Gastrocnemius medialis (tissue), 4 donors: ENCODE measurements around the gene PAN2. TPM values are rescaled to one million over a fixed set of nuclear protein-coding genes. Genes with fewer than 3 reads are reported as not detected.
A peak's percentile ranks its signal among the peaks of the same experiment; 100 is the strongest.
"Not testable (repeated sequence)": the region's sequence is repeated elsewhere in the genome, so short reads cannot be mapped to it uniquely, and the experiment has no call there.

Experiments
- ATAC-seq, 2 donors: fragments of 150-250 bp; one replicate each; pipeline ENCODE4 v1.9.1; 2016
- DNase-seq, 2 donors: peaks; one replicate each; pipeline ENCODE4 v3.0.0-alpha.2; 2019
- H3K27ac ChIP-seq, 4 donors: fragments of 200-600 bp; sonication (generic); 1 replicate in 1 of 4; 2 replicates in 3 of 4; pipeline ENCODE4 v1.5.1; 2016 to 2018; ENCODE audit warnings: mild to moderate bottlenecking in 2 of 4, moderate library complexity in 1 of 4
- H3K27me3 ChIP-seq, 3 donors: fragments of 200-600 bp; sonication (generic) in 2 of 3; 1 replicate in 1 of 3; 2 replicates in 2 of 3; pipeline versions ENCODE4 v1.5.1 to v1.6.0; 2016 to 2019; ENCODE audit warnings: mild to moderate bottlenecking in 1 of 3, moderate library complexity in 1 of 3
- H3K36me3 ChIP-seq, 2 donors: fragments of 200-600 bp; sonication (generic) in 1 of 2; one replicate each; pipeline ENCODE4 v1.5.1; 2017 to 2018
- H3K4me1 ChIP-seq, 2 donors: fragments of 200-600 bp; sonication (generic) in 1 of 2; one replicate each; pipeline ENCODE4 v1.5.1; 2016 to 2017; ENCODE audit warnings: mild to moderate bottlenecking in 2 of 2
- H3K4me3 ChIP-seq, 4 donors: fragments of 200-600 bp; sonication (generic) in 3 of 4; 1 replicate in 1 of 4; 2 replicates in 3 of 4; pipeline ENCODE4 v1.5.1; 2016 to 2019; ENCODE audit warnings: mild to moderate bottlenecking in 2 of 4
- H3K9me3 ChIP-seq, 3 donors: fragments of 200-600 bp; sonication (generic) in 2 of 3; 1 replicate in 1 of 3; 2 replicates in 2 of 3; pipeline ENCODE4 v1.5.1; 2016 to 2019
- POLR2A ChIP-seq, 2 donors: fragments of 450-650 bp; IDR thresholded peaks; one replicate each; pipeline ENCODE4 v1.6.1; 2017; ENCODE audit warnings: antibody characterized with exemption in 2 of 2, mild to moderate bottlenecking in 2 of 2, moderate library complexity in 2 of 2
- in situ Hi-C, 4 donors: fragments of 200-750 bp; cut with MboI; loops; one replicate each; pipeline versions ENCODE4 v1.15.0 to v1.8.0; 2017; ENCODE audit warnings: low sequenced_read_pairs in 4 of 4
- intact Hi-C: fragments of 100-400 bp; cut with DNase I; formaldehyde crosslinking; loops from one replicate; pipeline ENCODE4 v1.15.1; 2023; ENCODE audit warnings: low total_unique reads
- total RNA-seq, 4 donors: library from RNA; depleted of rRNA; stranded (reverse); fragments of >200 nt; gene quantifications; one replicate each; pipeline versions ENCODE4 v1.1.0 to v1.2.3, GENCODE V29; 2016
- TF ChIP-seq, protein P1 (sequence below), 5 experiments: fragments of 450-650 bp in 3 of 5; fragments of 200-600 bp in 2 of 5; sonication (generic) in 2 of 5; IDR thresholded peaks in 4 of 5; conservative IDR thresholded peaks in 1 of 5; 1 replicate in 4 of 5; 2 replicates in 1 of 5; pipeline ENCODE4 v1.5.1; 2016 to 2019; ENCODE audit warnings: antibody characterized with exemption in 5 of 5, mild to moderate bottlenecking in 3 of 5, moderate library complexity in 3 of 5

The PAN2 gene
- total RNA-seq, 4 donors from 2014 or later = 7.8 to 33.0 (median 11.6) TPM

DNA sequence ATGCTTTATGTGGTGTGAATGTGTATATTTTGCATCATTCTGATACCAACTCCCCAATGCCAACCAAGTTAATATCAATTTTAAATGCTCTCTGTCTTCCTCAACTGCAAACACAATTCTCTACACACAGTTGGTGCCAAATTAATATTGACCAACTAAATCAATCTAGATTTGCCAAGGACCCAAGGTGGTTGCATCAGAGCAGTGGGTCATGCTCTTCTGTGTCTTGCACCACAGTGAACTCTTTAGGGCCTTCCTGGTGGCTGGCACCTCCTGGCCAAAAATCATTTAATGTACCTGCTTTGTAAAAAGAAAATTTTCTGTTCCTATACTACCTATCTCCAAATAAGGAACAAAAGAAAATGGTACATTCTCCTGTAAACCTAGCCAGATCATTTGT is 53.0 kb downstream of the PAN2 start:
- in situ Hi-C loops (no loop called here), intact Hi-C loops (no loop called here)
- TF ChIP-seq, protein P1, sequence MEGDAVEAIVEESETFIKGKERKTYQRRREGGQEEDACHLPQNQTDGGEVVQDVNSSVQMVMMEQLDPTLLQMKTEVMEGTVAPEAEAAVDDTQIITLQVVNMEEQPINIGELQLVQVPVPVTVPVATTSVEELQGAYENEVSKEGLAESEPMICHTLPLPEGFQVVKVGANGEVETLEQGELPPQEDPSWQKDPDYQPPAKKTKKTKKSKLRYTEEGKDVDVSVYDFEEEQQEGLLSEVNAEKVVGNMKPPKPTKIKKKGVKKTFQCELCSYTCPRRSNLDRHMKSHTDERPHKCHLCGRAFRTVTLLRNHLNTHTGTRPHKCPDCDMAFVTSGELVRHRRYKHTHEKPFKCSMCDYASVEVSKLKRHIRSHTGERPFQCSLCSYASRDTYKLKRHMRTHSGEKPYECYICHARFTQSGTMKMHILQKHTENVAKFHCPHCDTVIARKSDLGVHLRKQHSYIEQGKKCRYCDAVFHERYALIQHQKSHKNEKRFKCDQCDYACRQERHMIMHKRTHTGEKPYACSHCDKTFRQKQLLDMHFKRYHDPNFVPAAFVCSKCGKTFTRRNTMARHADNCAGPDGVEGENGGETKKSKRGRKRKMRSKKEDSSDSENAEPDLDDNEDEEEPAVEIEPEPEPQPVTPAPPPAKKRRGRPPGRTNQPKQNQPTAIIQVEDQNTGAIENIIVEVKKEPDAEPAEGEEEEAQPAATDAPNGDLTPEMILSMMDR (IDR thresholded peaks at IDR 0.05 in 4 of 5, conservative IDR thresholded peaks at IDR 0.05 in 1 of 5) = no peak
- TF ChIP-seq POLR2A (IDR thresholded peaks at IDR 0.05) = no peak
- Histone ChIP-seq H3K27me3 (no peaks in the 10 kb centered on the region), H3K4me1 (peaks cover 0 to 2% of the 10 kb centered on the region in 2 donors), H3K27ac (peak overlapping the region in 3 of 4 donors; percentile 1 to 53 (median 36)), H3K9me3 (no peaks in the 10 kb centered on the region), H3K4me3 (no peak overlapping the region), H3K36me3 (peaks cover 0 to 94% of the 10 kb centered on the region in 2 donors)
- peak in 1 of 2 donors; percentile 71 for ATAC-seq
- no peak for DNase-seq

GRCh38 chr12:56278905-56279304 is 54.9 kb downstream of the PAN2 start:
- Histone ChIP-seq H3K4me3 (no peak overlapping the region), H3K4me1 (peaks cover 0 to 5% of the 10 kb centered on the region in 2 donors), H3K36me3 (peaks cover 2 to 97% of the 10 kb centered on the region in 2 donors), H3K27ac (peak overlapping the region in 1 of 4 donors; percentile 42), H3K27me3 (no peaks in the 10 kb centered on the region), H3K9me3 (no peaks in the 10 kb centered on the region)
- DNase-seq = no peak
- no peak for TF ChIP-seq POLR2A (IDR thresholded peaks at IDR 0.05)
- TF ChIP-seq, protein P1 (IDR thresholded peaks at IDR 0.05 in 4 of 5, conservative IDR thresholded peaks at IDR 0.05 in 1 of 5) = no peak
- intact Hi-C loops = no loop called here
- in situ Hi-C loops = no loop called here
- ATAC-seq = no peak

DNA sequence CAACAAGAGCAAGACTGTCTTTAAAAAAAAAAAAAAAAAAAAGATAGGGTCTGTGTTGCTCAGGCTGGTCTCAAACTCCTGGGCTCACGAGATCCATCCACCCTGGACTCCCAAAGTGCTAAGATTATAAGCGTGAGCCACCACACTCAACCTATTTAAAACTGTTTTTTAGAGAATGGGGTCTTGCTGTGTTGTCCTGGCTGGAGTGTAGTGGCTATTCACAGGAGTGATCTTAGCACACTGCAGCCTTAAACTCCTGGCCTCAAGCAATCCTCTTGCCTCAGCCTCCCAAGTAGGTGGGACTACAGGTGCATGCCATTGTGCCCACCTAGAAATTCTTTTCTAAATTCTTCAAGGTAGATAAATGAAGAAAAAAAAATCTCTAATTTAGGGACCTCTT is 59.5 kb downstream of the PAN2 start:
- Histone ChIP-seq H3K4me3 (no peak overlapping the region), H3K36me3 (peaks cover 2 to 85% of the 10 kb centered on the region in 2 donors), H3K27ac (peak overlapping the region in 1 of 4 donors; percentile 99), H3K9me3 (no peaks in the 10 kb centered on the region), H3K4me1 (peaks cover 30 to 38% of the 10 kb centered on the region in 2 donors), H3K27me3 (no peaks in the 10 kb centered on the region)
- DNase-seq (no peak), ATAC-seq (no peak)
- TF ChIP-seq, protein P1 (IDR thresholded peaks at IDR 0.05 in 4 of 5, conservative IDR thresholded peaks at IDR 0.05 in 1 of 5) = no peak
- no peak for TF ChIP-seq POLR2A (IDR thresholded peaks at IDR 0.05)
- in situ Hi-C loops (no loop called here), intact Hi-C loops (no loop called here)

- H3K4me1 ChIP-seq = peaks cover 48 to 56% of the 10 kb centered on the region in 2 donors
- H3K9me3 ChIP-seq, intact Hi-C loops, in situ Hi-C loops, ATAC-seq, H3K27me3 ChIP-seq, DNase-seq, H3K4me3 ChIP-seq: not testable (repeated sequence)
- peak overlapping the region; percentile 95 to 99 (median 98) for H3K27ac ChIP-seq
- peaks cover 2 to 76% of the 10 kb centered on the region in 2 donors for H3K36me3 ChIP-seq
These were observed 61.3 kb downstream of the PAN2 start for GRCh38 chr12:56272468-56272867.

DNA sequence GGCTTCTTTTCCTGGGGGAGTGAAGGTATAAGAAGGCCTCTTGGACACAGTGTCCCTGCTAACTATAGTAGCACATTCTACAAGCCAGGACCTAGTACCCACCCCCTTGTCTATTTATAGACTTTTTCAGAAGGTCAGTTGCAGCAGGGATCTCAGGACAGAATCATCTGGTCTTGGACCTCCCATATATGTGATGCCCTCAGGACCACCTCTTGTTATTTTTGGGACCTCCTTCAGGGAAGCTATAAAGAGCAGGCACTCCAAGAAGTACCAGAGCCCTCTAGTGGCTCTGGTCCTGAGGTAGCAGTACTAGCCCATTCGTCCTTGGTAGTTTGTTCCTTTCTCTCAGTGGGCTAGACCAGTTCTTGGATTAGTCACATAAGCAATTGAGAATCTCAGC is 62.8 kb downstream of the PAN2 start:
- ATAC-seq (peak; percentile 79 to 81), DNase-seq (peak; percentile 56 to 74)
- Histone ChIP-seq H3K36me3 (peaks cover 2 to 65% of the 10 kb centered on the region in 2 donors), H3K9me3 (no peaks in the 10 kb centered on the region), H3K27ac (peak overlapping the region; percentile 95 to 99 (median 98)), H3K27me3 (no peaks in the 10 kb centered on the region), H3K4me1 (peaks cover 56 to 62% of the 10 kb centered on the region in 2 donors), H3K4me3 (peak overlapping the region in 1 of 4 donors; percentile 20)
- intact Hi-C loops = no loop called here
- in situ Hi-C loops = no loop called here
- TF ChIP-seq, protein P1 (IDR thresholded peaks at IDR 0.05 in 4 of 5, conservative IDR thresholded peaks at IDR 0.05 in 1 of 5) = peak; percentile 21 to 58 (median 36)
- peak; percentile 78 to 88 for TF ChIP-seq POLR2A (IDR thresholded peaks at IDR 0.05)
